ENCODE results near the gene VSIG10L2.

Gene VSIG10L2

GRCh38 chr11:125948278-125949051 lies 2.6 kb downstream of the VSIG10L2 start:
- no peak for DNase-seq

- DNase-seq = no peak
Measured at GRCh38 chr11:125949271-125950177, 3.7 kb downstream of the VSIG10L2 start.

GRCh38 chr11:125950178-125950490 lies 4.3 kb downstream of the VSIG10L2 start:
- DNase-seq = no peak

DNA sequence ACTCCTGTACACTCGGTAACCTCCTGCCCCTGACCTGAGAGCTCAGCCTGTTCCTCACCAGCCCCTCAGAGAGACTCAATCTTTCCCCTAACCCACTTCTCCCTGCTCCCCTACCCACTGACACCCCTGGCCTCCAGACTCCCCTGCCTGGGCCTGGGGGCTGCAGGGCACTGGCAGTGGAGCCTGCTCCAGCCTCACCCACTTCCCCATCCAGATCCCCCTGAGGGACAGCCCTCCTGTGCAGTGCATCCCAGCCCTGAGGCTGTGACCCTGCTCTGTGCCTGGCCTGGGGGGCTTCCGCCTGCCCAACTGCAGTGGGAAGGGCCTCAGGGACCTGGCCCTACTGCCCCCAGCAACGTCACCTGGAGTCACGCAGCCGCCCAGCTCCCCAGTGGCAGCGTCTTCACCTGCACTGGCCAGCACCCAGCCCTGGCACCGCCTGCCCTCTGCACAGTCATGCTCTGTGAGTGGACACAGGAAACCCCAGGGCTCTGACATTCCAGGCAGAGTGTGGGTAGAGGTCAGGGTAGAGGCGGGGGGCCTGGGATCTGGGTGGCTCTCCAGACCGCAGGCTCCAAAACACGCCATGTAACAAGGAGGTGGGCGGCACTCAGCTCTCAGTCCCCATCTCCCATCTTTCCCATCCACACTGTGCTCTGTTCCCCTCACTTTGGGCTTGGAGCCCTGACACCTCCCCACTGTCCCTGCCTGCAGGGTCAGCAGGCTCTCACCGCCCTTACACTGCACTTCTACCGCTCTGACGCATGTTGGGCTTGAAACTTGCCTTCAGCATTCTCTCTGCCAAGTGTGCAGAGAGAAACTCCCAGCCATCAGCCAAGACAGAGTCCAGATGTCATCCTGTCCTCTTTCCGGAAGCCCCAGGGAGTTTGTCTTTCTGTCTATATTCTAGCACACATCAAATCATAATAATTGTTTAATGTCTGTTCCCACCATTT lies 5.1 kb downstream of the VSIG10L2 start:
- no peak for DNase-seq

DNA sequence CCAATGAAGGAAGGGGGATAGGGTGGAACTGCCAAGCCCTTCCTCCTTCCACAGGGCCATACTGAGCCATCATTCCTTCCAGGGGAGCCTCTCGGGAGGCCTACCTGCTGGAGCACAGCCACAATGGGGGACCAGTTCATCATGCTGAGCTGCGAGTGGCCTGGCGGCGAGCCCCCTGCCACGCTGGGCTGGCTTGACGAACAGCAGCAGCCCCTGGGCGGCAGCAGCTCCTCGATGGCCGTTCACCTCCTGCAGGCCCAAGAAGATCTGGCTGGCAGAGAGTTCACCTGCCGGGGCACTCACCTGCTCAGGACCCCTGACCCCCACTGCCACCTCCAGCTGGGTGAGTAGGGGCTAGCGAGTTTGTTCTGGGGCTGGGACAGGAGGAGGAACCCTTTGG lies 5.9 kb downstream of the VSIG10L2 start:
- DNase-seq = no peak

GRCh38 chr11:125952559-125952958 lies 6.7 kb downstream of the VSIG10L2 start:
- DNase-seq = no peak

GRCh38 chr11:125952973-125953372 lies 7.1 kb downstream of the VSIG10L2 start:
- no peak for DNase-seq

DNA sequence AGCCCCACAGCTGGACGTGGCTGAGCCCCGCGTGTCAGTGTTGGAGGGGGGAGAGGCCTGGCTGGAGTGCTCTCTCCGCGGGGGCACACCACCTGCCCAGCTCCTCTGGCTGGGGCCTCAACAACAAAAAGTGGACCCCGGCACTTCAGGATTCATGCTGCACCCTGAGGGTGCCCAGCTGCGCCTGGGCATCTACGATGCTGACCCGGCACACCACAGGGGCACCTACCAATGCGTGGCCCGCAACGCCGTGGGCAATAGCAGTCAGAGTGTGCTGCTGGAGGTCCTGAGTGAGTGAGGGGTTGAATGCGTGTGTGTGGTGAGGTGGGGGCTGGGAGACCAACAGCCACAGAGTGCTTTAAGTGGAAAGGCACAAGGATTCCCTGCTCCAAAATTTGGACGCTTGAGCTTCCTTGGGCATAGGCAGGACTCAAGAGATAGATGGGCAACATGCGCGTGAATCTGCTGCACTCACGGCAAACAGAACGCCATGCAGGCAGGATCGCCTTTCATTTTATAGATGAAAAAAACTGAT lies 7.6 kb downstream of the VSIG10L2 start:
- DNase-seq = no peak

- DNase-seq = no peak
Measured at GRCh38 chr11:125954123-125954944, 8.5 kb downstream of the VSIG10L2 start.

DNA sequence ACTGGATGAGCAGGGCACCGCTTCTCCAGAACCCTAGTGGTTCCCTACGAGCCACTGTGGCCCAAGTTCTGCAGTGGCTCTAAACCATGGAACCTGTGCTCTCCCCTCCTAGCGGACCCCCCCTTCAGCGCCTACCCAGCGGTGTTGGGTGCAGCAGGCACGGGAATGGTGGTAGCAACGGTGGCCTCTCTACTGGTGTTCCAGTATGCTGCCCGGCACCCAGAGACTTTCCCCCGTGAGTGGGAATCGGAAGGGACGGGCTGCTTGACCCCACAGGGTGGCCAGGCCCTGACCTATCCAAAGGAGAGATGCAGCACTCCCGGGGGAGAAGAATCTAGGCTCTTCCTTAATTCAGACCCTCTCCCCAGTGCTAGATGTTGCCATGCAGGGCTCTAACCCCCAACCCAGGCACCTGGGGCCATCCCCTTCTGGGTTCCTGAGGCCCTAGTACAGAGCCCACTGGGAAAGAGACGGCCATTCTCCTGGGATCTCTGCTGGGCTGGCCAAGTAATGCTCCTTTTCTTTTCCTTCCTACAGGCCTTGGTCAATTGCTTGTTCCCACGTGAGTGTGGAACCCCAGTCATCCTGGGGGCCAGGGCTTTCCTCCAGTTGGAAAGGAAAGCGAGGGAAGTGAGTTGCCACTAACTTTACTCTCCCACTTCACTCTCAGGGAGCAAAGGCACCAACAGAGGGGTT lies 9.2 kb downstream of the VSIG10L2 start:
- no peak for DNase-seq

GRCh38 chr11:125955856-125956255 lies 10.0 kb downstream of the VSIG10L2 start:
- DNase-seq = no peak

DNA sequence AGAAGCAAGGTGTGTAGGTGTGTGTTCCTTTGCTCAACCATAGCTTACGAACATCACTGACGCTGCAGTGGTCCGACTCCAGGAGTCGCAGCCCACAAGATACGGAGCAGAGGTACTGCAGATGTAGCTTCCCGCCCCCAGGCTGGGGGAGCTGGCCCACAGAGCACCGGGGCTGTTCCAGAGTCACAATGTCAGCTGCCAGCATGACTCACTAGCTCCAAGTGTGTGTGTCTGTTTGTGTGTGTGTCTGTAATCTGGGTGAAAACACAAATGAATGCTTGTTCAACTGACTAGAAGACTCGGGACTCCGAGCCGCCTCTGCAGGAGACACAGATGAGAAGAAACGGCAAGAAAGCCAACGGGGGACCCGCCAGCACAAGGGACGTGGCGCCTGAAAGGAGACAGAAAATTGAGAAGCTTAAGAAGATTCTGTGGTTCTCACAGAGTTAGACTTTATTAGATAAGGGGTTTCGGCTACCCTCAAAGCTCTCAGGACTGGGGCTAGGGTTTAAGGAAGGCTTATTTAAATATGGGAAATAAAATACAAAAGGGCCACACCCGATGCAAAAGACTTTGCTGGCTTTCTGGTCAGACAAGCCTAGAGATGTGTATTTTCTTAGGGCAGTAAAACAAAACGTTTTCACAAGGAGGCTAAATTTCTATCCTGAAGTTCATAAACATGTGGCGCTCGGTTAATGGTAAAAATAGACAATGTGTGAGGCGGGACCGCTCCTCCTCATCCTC lies 10.7 kb downstream of the VSIG10L2 start:
- DNase-seq = no peak

GRCh38 chr11:125957618-125958332 lies 11.9 kb downstream of the VSIG10L2 start:
- DNase-seq = no peak

DNA sequence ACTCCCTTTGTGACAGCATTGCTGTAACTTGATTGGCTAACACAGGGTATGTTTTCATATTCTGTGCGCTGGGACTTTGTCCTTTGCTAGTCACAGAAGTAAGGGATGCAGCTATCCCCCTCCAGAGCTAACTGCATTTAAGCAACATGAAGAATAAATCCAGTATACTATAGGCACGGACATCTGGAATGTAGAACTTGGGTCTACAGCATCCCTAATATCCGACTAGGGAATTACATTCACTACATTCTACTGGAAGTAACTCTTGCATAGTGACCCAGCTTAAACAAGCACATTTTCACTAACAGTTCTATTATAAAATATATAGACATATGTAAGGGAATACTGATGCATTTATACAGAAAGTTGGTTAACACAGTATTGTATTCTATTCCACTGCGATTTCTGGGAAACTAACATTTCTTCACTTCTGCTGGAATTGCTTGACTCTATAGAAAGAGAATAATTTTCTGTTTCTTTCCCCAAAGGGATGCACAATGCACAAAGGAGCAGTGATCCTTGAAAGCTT lies 13.1 kb downstream of the VSIG10L2 start:
- no peak for DNase-seq

GRCh38 chr11:125959511-125959910 lies 13.7 kb downstream of the VSIG10L2 start:
- no peak for DNase-seq

DNA sequence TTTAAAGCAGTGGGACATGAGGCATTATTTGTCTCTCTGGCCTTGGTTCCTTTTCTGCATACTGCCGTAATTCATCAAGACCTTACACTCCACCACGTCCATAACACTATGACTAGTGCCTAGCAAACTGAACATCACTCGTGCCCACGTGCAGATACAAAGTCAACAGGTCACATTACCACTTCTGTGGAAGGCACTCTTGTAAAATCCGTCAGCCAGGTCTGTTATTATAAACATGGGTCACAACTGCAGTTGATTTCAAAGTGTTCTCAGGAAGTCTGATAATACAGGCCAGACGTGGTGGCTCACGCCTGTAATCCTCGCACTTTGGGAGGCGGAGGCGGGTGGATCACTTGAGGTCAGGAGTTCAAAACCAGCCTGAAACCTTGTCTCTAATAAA lies 14.1 kb downstream of the VSIG10L2 start:
- no peak for DNase-seq

DNA sequence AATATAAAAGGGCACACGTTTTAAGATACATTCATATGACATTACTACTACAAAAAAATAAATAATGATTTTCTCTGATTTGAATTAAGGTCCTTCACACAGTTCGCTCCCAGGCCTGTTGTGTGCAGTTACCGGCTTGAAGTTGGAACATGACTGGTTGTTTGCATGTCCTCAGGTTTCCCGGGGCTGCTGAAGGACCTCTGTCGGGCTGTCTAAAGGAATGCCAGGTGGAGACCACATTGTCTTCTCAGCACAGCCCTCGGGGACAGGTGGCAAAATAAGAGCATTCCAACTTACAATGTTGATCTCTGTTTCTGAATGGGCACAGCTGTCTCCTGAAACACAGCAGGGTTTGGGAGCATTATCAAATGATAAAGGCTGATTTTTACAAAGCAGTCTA lies 14.9 kb downstream of the VSIG10L2 start:
- DNase-seq = no peak

- DNase-seq = no peak
Measured at GRCh38 chr11:125967515-125967914, 21.7 kb downstream of the VSIG10L2 start.

DNA sequence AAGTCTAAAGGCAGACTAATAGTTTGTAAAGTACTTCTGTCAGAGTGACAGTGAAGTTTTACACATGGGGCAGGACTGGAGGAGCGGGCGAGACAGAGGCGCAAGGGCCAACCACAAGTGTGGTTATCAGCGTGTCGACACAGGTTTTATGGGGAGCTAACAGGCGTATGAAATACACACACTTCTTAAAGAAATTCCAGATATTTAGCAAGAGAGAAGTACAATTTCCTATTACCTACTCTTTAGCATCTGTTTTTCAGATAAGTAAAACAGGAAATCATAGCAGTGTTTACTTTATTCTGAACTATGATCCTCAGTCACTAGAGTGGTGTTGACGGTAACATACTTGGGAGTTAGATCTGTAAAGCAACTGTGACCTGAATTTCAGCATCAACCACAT lies 22.5 kb downstream of the VSIG10L2 start:
- no peak for DNase-seq

DNA sequence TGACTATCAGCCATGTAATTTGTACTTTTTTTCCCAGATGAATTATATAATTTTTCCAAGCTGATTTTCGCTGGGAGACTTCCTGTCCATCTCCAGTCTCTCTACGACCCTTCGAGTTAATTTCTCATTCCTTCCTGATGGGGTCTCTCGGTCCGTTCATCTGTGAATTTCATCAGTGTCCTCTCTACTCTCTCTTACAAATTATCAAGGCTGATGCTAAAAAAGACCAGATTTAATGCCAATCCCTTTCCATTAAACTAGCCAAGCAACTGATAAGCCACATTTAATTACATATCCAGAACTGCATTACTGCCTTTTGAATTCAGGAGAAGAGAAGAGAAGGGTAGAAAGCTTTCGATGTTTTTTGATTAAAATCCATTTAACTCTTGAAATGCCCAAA lies 25.8 kb downstream of the VSIG10L2 start:
- DNase-seq = no peak

Data from stimulated activated naive CD4-positive, alpha-beta T cell treated with Interleukin-2 at 50 U/mL for 16 hours (primary cell).